Measurements from ENCODE around the gene RND2.

GRCh38 chr17:42997984-42998938, 26.8 kb upstream of the RND2 start, which contains the start of gene RPL27:
- TF ChIP-seq CTCF (IDR thresholded peaks at IDR 0.05): peak; percentile 91 to 99 (median 92)
- TF ChIP-seq POLR2A (IDR thresholded peaks at IDR 0.05): peak; percentile 55

Data from testis (tissue), 2 donors.